Activated CD4-positive, CD25-positive, alpha-beta regulatory T cell (primary cell): ENCODE measurements around the gene MAN1C1.
A peak's percentile ranks its signal among the peaks of the same experiment; 100 is the strongest.

Experiments
- DNase-seq, 4 experiments: peaks; one replicate each; lab custom pipeline; 2025; lab: John Stamatoyannopoulos, UW

Gene MAN1C1

DNA sequence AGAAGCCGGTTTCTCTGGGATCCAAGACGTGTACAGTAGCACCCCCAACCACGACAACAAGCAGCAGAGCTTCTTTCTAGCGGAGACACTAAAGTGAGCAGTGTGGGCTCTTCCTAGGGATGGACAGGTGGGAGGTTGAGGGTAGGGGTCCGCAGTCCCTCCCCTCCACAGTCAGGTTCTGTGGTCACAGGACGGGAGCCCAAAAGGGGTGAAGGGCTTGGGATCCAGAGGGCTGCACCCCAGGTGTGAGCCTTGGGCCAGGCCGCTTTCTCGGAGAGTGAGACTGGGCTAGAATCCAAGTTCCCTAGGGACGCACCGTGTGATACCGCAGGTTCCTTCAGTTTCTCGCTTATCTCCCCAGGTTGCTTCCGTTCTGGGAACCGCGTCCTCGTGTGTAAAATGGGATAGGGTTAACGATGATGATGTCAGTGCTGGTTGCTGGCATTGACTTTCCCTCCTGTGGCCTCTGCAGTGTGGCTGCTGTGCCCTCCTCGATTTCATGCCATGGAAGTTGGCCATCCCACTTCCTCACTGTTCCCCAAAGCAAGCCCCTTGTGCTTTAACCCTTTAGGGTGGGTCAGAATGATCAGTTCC, 166.1 kb downstream of the MAN1C1 start:
- no peak for DNase-seq

DNA sequence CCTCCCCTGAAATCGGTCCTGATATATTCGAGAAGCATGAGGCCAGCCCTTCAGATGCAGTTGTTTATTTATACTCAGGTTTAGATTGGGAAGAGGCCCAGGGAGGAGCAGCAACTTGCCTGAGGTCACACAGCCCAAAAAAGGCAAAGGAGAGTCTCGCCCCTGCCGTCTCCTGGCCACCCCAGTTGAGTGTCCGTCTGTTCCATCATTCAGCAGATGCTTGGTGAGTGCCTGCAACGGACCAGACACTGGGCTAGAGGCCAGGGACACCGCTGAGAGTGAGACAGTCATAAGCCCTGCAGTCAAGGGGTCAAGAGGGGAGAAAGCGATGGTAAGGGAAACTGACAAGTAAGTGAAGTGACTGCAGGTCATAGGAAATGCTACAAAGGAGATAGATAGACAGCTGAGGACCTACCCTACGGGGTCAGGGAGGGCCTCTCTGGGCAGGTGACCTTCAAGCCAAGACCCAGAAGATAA, 168.0 kb downstream of the MAN1C1 start:
- no peak for DNase-seq

DNA sequence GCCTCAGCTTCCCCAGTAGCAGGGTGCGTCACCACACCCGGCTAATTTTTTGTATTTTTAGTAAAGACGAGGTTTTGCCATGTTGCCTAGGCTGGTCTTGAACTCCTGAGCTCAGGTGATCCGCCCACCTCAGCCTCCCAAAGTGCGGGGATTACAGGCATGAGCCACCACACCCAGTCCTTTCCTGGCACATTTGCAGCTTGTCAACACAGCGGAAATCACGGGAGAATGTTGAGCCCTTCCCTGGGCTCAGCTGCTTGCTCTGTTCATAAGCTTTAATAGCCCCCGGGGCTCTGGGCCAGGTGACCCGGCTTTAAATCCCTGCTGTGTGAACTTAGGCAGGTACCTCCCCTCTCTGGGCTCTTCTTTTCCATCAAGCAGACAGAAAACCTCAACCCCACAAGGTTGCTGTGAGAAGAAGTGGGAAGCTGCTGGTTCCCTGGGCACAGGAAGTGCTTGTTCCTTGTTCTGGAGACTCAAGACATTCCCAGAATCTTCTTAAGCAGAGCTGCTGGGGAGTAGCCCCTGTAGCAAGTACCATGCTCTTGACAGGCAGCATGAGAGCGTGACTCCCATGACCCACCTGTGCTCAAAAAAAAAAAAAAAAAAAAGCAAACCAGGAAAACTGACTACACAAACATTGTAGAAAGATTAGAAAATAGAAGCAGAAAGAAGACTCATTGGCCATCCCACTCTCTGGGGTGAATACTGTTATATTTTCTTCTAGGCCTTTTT, 168.9 kb downstream of the MAN1C1 start:
- DNase-seq = no peak

DNA sequence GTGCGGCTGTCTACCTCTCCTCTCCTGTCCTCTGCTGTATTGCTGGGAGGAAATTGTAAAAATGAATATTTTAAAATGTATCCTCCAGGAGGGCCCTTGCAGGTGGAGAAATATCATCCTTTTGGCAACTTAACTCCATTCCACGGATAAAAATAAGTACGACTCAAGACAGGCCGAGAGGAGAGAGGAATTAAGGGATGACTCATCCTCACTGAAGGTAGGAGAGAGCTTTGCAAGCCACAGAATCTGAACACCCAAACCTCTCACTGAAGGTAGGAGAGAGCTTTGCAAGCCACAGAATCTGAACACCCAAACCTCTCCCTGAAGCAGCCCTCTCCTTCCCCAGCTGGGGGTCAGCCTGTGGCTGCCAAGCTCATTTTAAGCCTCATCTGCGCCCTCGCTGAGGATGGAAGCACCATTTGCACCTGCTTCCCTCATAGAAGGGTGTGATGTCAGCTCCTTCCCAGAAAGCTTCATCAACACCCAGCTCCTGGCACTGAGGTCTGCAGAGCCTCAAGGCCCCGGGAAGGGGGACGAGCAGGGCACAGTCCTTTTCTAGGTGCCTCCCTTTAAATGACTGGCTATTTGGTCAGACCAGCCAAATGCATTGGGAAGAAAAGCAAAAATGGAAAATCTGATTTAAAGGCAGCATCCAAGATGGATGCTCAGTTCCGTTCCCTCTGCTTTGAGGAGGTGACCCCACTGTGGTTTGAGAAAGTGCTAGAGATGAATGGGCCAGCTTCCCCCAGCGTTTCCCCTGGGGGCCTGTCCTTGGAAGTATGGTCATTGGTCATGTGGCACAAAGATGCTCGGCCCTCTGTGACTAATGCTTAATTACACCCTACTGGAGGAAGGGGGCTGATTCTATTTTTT, 170.5 kb downstream of the MAN1C1 start:
- no peak for DNase-seq

DNA sequence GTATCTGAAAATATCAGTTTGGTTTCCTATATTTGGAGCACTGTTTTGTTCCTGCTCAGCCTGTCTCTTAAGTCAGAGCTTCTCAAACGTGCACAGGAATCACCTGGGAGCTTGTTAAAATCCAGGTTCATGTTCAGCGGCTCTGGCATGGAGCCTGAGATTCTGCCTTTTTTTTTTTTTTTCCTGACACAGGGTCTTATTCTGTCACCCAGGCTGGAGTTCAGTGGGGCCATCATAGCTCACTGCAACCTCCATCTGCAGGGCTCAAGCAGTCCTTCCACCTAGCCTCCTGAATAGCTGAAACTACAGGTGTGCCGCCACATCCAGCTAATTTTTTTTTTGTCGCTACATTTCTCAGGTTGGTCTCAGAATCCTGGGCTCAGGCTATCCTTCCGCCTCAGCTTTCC, 171.2 kb downstream of the MAN1C1 start:
- DNase-seq = no peak

DNA sequence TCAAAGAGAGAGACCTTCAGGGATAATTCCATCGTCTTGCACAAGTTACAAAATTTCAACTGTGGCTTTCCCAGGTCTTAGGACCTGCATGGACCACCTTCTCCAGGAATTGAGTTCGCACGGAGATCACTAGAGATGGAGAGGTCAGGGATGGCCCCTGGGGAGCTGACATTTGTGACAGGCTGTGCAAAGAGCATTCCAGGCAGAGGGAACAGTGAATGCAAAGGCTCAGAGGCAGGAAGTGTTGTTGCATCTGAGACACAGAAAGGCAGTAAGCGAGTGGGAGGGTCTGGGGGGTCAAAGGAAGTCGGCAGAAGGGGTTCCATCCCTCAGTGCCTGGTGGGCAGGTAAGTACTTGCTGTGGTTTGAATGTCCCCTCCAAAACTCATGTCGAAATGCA, 173.9 kb downstream of the MAN1C1 start:
- DNase-seq = no peak

DNA sequence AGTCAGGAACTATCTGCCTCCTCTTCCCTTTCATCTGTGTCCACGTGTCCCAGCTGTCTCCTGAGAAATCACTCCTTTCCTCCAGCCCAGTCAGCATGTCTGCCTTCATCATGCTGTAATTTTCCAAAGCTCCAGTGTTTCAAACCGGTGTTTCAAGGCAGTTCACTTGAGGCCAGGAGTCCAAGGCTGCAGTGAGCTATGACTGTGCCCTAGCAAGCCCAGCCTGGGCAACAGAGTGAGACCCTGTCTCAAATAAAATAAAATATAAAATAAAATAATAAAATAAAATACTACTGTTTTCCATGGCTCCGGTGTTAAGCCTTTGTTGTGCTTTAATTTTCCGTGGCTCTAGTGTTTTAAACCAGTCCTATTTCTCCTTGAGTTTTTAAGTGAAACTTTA, 175.5 kb downstream of the MAN1C1 start:
- DNase-seq = no peak

DNA sequence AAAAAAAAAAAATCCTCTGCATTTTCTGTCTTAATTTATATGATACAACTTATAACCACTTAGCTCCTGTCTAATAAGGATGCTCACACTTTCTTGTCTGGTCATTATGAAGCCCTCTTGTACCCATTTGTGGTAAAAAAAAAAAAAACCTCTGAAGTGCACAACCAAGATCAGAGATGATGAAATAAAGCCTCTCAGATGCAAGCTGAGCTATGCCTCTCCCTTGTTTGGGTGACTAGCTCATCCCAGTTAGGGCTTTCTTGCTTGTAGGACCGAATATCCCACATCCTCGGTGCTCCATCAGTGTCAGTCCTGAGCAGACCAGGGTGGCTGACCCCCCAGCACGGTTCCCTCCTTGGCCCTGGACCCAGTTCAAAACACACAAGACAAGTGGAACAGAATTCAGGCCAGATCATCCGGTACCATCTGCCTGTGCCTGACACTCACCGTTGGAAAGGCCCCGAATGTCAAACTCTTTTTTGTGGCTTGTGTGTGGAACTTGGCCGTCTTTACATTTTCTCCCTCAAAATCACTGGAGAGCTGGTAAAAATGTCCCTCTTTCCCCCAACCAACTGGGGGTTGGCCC, 177.1 kb downstream of the MAN1C1 start:
- no peak for DNase-seq

DNA sequence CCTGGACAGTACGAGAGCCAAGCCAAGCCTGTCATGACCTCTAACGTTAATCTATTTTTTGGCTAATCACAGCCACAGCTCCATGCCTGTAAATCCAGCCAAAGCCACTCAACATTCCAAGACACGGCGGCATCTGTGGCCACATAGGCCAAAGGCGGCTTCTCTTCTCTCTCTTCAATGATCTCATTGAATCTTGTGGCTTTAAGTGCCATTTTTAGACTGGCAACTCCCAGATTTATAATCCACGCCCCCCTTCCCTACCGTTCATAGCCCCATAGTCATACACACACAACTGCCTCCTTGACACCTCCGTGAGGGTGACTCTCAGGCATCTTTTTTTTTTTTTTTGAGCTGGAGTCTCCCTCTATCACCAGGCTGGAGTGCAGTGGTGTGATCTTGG, 177.7 kb downstream of the MAN1C1 start:
- no peak for DNase-seq

DNA sequence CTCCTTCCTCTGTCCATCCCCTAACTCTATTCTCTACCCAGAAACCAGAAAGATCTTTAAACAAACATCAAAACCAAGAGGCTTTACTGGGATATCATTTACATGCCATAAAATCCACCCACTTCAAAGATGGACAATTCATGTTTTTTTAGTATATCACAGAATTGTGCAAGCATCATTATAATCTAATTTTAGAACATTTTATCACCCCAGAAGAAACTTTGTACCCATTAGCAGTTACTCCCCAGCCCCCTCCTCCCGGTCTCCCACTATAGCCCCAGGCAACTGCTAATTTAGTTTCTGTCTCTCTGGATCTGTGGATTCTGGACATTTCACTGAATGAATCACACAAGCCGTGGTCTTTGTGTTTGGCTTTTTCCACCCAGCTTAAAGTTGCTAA, 178.6 kb downstream of the MAN1C1 start:
- no peak for DNase-seq

DNA sequence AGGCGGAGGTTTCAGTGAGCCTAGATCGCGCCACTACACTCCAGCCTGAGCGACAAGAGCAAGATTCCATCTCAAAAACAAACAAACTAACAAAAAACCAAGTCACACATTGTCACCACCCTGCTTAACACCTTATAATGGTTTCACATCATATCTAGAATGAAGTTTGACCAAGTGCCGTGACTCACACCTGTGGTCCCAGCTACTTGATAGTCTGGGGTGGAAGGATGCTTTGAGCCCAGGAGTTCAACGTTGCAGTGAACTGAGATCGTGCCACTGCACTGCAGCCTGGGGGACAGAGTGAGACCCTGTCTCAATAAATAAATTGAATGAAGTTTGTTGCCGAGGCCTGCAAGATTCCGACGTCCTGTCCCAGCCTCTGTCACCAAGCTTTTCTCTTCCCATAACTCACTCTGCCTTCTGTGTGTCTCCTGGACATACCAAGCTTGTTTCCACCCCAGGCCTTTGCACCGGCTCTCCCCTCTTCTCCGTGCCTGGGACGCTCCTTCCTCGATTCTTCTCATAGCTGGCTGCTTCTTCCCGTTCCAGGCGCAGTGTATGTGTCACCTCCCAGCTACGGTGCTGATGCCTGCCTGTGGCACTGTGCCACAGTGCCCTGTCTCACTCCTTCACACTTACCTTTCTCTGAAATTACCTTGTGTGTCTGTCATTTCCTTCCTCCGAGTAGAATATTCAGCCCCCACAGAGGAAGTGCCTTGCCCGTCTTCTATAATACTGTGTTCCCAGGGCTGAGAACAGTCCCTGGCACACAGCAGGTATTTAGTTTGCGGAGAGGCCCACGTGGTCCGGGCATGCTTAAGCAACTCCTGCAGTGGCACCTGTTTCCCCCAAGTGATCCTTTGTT, 179.6 kb downstream of the MAN1C1 start:
- DNase-seq = no peak

DNA sequence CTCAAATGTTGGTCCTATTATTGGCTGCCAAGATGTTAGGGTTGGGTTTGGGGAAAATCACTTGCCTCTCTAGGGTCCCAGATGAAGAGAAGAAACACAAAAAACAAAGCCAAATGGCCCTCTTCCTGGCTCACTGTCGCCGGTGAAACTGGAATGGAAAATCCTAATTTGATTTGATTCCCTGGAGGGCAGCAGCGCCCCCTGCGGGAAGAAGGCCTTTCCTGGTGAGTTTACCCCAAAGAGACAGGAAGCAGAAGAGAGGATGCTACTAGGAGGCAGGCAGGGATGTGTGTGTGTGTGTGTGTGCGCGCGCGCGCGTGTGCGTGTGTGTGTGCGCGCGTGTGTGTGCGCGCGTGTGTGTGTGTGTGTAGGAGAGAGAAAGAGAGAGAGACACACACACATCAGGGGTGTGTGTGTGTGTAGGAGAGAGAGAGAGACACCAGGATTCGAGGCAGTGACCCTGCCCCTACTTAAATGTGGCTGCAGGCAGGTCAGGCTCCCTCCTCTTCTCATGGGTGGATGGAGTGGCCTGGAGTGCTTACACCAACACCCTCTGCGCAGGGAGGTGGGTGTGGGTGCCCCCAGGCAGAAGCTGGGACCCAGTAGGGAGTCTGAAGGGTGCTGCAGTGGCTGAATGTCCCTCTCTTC, 180.3 kb downstream of the MAN1C1 start:
- peak; percentile 61 to 84 (median 64) for DNase-seq

DNA sequence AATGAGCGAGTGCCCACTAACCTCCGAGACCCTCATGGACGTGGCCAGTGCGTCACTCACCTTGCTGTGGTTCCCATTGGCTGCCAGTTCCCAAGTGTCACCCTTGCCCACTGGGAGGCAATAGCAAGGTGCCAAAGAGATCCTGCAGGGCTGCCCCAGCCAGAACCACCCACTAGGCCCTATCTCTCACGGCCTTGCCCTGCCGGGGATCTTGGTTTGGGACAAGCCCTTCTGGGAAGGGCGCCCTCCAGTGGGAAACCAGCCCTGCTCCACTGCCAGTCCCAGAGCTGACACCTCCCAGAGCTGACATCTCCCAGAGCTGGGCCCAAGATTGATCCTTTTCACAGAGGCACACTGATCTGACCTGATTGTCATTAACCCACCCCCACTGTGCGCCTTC, 181.3 kb downstream of the MAN1C1 start:
- no peak for DNase-seq

DNA sequence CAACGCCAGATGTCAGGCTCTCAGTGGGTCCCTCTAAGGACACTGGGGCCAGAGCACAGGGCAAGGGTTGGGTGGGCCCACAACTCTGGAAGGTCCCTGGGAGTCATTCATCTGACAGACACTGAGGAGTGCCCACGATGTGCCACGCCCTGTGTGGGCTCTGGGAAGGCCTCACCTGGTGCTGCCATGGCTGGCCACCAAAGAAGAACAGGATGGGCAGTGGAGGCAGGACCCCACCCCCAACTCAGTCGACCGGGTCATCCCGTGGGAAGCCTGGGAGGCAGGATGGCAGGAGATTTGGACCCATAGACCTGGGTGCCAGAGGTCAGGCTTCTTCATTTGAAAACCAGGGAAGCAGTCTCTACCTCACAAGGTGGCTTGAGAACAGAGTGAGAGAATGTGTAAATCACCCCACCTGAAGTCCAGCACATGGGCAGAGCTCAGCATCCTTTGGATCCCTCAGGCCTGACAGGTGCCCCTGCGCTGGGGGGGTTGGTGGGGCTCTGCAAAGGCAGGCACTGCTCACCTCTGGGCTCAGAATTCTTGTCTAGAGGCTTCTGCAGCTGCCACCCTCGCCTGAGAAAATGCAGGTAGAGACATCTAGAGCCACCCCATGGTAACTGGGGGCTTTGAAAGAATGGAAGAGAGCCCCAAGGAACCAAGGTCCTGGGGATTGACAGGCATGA, 182.2 kb downstream of the MAN1C1 start:
- DNase-seq = no peak

DNA sequence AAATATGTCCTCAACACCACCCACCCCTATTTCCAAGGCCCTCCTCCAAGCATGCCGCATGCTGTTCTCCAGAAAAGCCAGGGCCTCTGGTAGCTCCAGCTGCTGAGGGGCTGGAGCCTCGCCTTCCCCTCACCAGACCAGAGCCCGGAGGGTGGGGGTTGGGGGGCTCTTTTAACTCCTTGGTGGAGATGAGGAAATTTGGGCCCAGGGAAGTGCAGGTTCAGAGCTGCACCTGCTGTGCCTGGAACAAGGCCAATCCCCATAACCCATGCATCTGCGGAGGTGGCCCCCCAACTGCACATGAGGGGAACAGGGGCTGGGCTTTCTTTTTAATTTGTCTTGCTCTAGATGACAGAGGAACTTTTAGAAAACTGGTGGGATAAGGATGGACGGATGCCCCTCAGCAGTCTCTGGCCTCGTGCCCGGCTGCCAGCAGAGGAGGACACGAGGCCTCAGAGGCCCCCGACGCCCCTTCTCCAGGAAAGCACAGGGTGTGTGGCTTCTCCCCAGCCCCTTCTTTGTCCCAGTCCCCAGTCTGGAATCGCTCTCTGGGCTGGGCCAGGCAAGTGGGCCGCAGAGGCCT, 182.9 kb downstream of the MAN1C1 start:
- no peak for DNase-seq

DNA sequence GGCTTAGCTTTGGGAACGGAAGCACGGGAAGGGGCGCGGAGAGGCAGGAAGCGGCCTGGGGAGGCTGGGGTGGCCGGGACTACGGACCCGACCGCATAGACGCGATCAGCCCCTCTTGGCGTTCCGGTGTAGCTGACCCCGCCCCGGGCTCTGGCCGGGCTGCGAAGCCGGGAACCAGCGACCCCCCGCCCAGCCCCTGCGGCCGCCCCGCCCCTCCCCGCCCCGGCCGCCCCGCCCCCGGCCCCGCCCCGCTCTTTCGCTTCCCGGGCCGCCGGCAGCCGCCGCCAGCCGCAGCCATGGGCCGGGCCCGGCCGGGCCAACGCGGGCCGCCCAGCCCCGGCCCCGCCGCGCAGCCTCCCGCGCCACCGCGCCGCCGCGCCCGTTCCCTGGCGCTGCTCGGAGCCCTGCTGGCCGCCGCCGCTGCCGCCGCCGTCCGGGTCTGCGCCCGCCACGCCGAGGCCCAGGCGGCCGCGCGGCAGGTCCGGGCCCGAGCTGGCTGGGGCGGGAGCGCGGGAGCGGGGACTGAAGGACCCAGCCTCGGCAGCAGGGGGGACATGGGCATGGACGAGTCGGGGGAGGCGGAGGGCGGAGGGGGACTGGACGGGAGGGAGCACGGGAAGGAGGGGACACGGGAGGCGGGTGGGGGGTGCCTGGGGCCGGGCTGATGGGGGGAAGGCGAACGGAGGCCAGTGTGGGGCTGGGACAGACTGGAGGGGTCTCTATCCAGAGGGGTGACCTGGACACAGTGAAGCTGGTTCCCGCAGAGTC, 183.5 kb downstream of the MAN1C1 start, which contains the start of gene SELENON:
Gene SELENON, plus strand, starts transcription at position 259 of the 768 bp plus-strand sequence. Its CDS starts 38 bp downstream, at position 297.
- no peak for DNase-seq

DNA sequence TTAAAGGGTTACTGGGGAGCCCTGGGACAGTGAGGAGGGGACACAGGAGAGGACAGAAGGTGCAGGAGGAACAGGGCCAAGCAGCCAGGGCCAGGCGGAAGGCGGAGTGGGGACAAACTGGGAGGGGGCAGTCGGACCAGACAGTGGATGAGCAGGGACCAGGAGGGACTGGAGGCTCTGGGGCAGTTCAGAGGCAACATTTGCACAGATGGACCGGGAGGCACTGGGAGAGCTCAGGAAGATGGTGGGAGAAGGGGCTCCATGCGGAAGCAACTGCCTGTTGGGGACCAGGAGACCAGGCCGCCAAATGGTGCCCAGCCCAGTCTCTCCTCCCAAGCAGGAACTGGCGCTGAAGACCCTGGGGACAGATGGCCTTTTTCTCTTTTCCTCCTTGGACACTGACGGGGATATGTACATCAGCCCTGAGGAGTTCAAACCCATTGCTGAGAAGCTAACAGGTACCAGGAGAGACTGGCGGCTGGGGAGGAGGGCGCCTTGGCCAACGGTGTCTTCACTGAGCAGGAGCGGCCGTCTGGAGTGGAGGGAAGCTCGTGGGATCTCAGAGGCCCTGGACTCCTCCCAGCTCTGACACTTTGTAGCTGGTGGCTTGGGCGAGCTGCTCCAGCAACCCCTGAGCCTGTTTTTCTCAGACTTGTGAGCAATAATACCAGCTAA, 184.2 kb downstream of the MAN1C1 start:
- no peak for DNase-seq

DNA sequence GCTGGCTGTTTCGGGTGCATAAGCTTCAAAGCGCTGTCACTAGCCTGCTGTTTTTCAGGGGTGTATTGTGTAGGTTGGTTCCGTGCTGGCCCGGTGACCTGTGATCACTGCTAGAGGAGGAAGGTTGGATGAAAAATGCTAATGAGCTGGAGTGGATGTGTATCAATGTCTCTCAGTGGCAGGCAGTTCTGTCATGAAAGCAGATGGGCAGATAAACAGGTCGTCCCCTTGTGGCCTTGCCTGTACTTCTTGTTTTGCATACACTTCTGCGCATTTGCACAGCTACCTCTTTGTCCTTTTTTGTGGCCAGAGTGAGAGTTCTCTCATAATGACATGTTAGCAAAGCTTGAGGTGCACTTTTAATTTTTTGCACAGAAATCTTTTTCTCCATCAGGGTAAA, 186.3 kb downstream of the MAN1C1 start:
- no peak for DNase-seq

DNA sequence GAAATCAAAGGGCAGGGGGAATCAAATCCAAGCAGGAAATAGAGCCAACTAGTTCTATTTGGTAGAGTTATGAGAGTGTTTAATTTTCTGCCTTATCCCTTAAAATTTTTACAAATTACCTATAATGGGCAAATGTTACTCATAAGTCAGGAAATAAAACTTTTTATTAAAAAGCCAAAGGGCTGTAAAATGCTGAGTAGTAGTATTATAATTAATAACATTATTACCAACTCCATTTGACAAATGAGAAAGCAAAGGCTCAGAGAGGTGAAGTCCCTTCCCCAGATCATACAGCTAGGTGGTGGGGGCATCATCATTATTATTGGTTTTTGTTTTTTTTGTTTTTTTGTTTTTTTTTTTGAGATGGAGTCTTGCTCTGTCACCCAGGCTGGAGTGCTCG, 186.8 kb downstream of the MAN1C1 start:
- no peak for DNase-seq
